NB4 (cell line): ENCODE measurements around the gene PREP.

Experiments
- MAX ChIP-seq: IDR thresholded peaks from 2 replicates; pipeline ENCODE4 v1.6.1; 2011; ENCODE audit warnings: low read depth, low read length
- MYC ChIP-seq: IDR thresholded peaks from 2 replicates; pipeline ENCODE4 v1.6.1; 2011; ENCODE audit warnings: low read depth, low read length
- POLR2A ChIP-seq: IDR thresholded peaks from 2 replicates; pipeline ENCODE4 v1.6.1; 2011; ENCODE audit warnings: mild to moderate bottlenecking; ENCODE audit not compliant: insufficient read length; ENCODE audit errors: extremely low read depth
- TF ChIP-seq, protein P1 (sequence below): IDR thresholded peaks from one replicate; pipeline ENCODE4 v1.5.1; 2012; ENCODE audit warnings: low read depth, low read length

DNA sequence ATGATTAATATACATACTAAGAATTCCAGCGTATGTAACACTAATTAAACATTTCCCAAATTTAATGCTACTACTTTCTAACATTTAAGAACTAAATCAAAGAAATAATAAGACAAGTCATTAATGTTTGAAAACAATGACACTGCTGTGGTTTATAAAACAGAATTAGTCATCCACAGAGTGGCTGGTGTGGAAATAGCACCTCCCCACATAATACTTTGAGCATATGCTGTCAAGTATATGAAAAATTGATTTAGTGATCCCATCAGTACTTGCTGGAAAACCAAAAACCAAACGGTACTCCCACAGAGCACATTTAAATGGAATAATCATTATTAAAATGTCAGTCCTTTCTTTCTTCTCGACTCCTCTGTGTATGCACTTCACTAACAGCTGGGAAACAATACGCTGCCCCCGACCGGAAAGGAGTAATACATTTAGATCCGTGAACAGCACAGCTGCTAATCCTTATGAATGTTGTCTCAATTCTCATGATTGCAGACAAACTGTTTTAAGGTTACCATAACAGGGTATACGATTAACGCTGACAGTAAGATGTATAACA lies 78.4 kb downstream of the PREP start:
- TF ChIP-seq, protein P1, sequence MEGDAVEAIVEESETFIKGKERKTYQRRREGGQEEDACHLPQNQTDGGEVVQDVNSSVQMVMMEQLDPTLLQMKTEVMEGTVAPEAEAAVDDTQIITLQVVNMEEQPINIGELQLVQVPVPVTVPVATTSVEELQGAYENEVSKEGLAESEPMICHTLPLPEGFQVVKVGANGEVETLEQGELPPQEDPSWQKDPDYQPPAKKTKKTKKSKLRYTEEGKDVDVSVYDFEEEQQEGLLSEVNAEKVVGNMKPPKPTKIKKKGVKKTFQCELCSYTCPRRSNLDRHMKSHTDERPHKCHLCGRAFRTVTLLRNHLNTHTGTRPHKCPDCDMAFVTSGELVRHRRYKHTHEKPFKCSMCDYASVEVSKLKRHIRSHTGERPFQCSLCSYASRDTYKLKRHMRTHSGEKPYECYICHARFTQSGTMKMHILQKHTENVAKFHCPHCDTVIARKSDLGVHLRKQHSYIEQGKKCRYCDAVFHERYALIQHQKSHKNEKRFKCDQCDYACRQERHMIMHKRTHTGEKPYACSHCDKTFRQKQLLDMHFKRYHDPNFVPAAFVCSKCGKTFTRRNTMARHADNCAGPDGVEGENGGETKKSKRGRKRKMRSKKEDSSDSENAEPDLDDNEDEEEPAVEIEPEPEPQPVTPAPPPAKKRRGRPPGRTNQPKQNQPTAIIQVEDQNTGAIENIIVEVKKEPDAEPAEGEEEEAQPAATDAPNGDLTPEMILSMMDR, result no peak
- TF ChIP-seq POLR2A (no peak), MYC (no peak), MAX (no peak)
